GM19452 (cell line): ENCODE measurements around the gene NUAK1.

ENCODE experiments used
- ATAC-seq: cut with Tn5 transposase; IDR thresholded peaks from one replicate; pipeline ENCODE4 v1.9.1; 2021; ENCODE audit not compliant: unreplicated experiment

Gene NUAK1

DNA sequence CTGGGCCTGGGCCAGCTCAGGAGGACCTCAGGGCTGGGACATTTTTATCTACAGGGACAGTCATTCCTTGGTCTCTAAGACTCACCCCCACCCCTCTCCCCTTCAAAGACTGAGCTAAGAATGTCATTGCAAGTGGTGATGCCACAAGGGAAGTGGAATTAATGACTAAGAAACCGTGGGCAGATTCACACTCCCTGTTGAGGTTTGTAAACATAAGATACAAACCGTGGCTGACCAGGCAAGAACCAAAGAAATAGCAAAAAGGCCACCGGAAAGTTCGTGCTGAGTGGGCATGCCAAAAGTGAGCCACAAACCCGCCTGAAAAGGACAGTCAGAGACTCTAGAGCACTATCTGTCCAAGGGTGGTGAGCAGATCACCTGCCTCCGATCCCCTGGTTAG lies 25.7 kb downstream of the NUAK1 start:
- no peak for ATAC-seq

DNA sequence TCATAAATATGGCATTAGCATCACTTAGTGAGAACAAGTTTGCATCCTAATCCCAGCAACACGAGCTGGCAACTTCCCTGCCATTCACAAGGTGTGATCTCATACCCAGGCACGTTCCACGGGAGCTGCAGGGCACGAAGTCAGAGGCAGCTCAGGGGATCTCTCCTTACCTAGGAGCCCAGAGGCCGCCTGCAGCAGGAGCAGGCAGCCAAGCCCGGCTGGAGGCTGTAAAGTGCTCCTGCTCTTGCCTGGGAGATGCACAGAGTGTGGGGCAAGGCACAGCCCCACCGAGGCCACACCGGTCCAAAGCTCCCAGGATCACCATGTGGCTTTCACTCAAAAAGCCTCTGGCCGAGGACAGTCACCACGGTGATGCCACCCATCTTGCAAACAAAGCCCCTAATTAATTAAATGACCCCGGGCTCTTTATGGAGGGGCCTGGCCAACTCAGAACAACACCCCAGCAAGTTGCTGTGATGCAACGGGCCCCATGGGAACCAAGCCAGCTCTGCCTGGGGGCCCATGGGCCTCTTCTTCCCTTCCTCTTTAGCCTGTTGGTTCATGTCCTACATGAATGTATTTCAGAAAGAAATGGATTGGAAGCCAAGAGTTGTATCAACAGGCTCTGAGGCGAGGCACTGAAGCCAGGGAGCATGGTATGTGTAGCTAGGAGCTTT lies 26.5 kb downstream of the NUAK1 start:
- ATAC-seq = no peak

DNA sequence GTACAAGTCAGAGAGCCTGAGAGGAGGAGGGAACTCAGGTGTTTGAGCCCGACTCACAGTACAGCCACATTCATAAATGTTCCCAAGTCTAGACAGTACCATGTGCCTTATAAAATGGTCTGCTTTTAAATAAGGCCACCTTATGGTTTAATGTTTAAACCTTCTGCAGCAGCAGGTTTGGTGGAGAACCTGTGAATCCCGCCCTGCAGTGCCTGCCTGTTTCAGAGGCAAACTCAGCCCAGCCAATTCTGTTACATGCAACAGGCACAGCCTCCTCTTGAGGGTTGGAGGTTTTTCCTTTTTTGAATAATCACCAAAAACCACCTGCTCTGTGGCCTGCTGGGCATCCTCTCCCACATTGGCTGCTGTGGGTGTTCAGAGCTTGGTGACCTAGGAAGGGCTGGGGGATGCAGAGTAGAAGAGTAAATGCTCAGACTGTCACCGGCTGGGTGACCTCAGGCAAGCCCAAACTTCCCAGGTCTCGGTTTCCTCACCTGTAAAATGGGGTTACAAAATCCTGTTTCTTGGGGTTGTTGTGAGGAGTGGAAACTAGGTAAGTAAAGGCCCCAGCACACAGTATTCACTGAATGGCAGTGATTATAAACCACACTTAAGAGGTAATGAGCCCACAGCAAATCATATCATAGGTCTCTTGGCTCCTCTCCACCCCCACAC lies 28.0 kb downstream of the NUAK1 start:
- no peak for ATAC-seq

DNA sequence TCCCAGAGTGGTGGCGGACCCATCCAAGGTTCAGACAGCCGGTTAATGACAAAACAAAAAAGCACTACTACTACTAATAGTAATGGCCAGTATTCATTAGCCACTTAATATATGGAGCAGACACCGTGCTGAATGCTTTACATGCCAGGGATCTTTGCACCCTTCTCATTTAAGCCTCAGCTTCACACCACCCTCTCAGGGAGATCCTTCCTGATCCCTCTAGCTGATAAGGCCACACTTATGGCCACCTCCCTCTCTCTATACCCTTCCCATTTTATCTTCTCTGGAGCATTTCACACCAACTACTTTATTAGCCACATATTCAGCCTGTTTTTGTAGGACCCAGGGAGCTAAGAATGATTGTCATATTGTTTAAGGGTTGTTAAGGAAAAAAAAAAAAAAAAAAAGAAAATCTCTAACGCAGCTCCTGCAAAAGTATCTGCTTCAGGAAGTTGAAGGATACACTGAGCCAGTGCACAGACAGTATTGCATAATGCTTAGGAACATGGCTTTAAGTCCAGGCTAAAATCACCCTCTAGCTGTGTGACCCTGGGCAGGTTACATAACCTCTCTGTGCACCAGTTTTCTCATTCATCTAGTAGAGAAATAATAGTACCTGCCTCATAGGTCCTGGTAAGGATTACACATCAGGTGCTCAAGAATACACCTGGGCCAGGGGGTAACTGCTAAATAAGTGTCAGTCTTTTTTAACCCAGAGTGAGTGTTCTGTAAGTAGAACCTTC lies 29.4 kb downstream of the NUAK1 start:
- no peak for ATAC-seq

DNA sequence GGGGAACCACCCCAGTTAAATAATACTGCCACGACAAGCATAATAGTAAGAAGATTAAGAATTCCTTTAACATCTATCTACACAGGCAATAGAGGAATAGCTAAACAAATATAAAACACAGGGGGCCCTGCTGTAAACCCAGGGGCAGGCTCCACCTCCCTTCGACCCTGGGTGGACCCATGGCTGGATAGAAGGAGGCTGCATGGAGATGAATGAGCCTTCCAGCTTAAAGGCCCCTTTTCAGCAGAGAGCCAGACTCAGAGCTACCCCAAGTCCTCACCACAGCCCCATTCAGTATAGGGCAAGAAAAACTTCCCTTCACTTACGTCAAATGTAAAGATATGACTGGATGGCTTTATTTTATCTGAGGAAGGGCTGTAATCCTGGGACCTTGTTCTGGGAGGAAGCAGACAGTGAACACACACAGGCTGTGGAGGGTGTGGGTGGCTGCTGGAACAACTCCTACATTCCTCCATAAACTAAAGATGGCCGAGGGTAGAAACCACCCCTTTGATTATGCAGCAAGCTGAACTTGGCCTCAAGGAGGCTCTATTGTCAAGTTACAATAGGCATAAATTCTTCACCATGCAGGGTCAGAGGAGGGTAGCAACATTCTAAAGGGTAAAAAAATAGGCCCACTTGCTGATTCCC lies 30.4 kb downstream of the NUAK1 start:
- no peak for ATAC-seq

DNA sequence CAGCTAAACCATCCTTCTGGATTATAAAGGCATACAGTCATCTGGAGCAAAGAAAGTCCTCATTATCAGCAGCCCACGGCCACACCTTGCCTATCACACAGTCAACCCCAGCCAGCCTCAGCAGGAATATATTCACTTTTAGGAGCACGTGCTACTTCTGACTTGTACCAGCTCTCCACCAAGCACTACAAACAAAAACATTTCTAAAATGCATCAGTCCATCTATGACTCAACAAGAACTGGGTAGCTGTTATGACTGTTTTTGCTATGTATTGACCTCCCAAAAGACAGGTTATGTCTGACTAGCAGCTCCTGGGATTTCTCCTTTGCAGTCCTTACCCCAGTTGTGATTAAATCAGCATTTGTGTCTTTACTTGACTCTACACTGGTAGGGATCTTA lies 31.2 kb downstream of the NUAK1 start:
- ATAC-seq = no peak

DNA sequence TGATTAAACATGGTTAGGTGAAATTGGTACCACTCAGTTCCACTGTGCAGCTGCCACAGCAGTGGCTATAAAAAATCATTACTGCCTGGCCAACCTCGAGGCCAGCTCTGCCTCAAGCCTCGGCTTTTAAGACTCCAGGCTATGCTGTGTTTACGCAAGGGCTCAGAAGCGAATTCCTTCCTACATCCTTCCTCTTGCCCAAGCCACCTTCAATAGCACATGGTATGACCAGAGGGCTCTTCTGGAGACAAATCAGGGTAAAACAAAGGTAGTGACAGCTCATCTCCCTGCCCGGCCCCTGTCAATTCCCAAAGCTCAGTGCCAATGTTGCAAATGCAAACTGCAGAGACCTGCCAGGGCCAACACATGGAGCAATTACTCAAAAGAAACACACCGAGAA lies 31.9 kb downstream of the NUAK1 start:
- ATAC-seq = no peak

DNA sequence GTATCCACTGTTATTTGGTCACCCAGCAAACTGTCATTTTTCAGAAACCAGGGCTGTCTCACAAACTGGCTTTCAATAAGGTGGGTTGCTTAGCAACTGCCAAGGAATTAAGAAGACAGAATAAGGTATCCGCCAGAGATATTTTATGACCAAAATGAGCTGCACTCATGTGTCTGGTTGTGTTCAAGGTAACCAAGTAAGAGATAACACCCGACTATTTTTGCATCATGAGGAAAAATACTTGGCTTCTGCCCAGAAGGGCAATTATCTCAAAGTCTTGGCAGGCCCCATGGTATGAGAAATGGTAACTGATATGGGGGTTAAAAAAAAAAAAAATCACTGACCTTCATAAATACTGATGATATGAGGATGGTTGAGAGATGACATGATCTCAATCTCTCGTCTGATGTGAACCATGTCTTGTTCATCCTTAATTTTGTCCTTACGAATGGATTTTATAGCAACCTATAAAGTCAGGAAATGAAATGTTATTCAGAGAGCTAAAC lies 32.6 kb downstream of the NUAK1 start:
- no peak for ATAC-seq

DNA sequence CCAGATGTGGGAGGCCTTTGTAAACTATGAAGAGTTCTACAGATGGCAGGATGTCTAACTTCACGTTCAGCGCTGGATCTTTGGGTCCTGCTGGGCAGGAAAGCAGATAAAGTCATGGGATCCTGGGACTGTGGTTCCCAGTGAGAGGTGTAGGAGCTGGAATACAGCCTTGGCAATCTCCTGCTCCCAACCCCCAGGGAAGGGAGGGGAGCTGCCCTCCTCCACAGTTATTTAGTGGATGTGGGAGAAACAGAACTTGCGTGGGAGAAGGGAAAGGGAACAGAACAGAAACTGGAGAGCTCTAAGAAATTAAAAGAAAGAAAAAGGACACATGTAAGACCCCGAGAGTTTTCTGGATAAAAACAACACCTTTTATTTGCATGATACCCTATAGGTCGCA lies 37.0 kb downstream of the NUAK1 start:
- ATAC-seq = no peak

DNA sequence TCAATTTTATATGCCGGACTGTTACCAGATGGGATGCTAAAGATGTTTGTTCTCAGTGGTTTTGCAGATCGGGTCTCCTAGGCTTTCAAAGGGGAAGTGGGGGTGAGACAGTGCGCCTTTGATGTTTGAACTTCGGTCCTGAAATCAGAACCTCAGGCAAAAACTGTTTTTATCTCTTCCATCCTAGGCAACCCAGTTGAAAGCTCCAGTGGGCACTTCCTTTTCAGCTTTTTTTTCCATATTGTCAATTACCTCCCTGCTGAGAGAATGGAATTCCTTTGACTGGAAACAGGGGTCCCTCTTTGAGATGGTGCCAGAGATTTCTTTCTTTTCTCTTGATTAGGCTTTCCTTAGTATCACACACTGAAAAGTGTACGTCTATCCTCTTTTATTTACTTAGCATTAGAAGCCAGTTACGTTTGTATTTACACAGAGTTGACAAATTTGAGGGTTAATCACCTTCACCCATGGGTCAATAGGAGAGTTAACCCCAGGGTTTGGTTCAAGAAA lies 40.0 kb downstream of the NUAK1 start:
- ATAC-seq = no peak

DNA sequence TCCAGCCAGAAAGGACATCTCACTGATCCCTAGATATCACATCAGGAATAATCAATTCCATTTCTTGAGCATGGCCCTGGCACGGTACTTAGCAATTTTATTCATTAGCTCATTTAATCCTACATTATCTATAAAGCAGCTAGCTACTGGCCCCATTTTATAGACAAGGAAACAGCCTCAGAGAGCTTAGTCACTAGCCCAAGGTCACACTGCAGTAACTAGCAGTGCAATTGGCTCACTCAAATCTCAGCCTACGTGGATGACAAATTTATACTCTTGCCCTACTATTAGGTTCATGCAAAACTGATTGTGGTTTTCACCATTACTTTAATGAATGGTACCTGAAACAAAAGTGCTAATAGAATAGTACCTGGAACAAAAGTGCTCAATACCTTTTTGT lies 41.7 kb downstream of the NUAK1 start:
- ATAC-seq = no peak

DNA sequence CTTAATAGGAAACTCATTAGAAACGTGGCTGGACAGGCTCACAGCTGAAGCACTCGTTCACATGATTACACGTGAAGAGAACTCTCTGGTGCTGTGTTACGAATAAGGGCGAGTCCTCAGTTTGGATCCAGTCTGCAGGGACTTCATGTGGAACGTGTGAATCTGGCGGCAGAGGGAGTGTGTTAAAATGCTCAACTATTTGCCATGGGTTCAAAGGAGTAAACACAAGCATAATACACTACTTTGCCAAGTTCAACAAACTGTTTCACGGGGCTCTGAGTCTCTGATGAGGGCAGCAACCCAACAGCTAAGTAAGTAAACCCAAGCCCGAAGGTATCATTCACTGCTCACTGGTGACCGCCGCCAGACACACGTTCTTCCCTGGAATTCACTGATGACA lies 42.4 kb downstream of the NUAK1 start:
- no peak for ATAC-seq

DNA sequence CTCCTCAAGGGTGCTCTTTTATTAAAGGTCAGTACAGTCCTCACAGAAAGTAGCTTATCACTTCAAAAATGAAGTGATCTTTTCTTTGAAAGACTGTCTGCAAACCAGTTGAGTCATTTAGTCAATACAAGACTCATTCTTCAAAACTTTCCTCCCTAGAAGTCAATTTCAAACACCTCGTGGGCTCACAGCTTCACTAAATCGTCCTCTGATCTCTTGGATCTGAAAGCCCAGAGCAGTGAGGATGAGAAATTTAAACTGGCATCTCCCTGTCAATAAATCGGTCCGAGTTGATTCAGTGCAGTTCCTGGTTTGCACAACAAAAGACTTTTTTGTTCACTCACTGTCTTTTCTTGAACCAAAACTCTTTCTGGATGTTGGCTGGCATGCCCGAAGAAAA lies 44.5 kb downstream of the NUAK1 start:
- no peak for ATAC-seq

DNA sequence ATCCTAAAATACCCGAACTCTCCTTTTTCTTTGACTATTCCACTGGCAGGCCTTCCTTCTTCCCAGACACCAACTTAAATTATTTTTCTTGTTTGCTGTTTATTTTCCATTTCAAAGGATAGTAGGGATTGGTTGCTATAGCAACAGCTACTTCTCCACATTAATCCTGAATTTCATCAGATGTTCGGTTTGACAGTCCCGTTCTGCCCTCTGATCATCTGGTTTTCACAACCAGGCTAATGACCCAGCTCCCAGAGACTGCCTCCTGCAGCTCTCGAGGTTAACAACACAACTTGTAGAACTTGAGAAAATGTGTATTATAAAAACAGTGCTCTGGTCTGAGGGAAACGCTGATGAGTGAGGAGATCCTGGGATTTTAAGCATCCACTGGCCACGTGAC lies 45.5 kb downstream of the NUAK1 start:
- no peak for ATAC-seq

DNA sequence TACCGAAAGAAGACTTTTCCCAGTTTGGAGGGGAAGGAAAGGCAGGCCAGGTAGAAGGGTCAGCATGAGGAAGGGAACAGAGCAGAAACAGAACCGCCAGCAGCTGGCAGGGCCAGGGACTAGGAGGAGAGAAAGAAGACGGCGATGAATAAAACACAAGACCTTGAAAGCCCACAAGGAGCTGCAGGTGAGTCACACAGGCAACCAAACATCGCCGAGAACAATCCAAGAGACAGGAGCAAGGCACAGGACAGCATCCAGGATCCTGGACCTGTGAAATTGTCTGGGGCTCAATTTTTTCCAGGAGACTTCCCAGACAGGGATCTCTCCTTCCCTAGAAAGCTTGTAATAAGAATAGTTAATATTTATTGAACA lies 47.3 kb downstream of the NUAK1 start:
- ATAC-seq = no peak

DNA sequence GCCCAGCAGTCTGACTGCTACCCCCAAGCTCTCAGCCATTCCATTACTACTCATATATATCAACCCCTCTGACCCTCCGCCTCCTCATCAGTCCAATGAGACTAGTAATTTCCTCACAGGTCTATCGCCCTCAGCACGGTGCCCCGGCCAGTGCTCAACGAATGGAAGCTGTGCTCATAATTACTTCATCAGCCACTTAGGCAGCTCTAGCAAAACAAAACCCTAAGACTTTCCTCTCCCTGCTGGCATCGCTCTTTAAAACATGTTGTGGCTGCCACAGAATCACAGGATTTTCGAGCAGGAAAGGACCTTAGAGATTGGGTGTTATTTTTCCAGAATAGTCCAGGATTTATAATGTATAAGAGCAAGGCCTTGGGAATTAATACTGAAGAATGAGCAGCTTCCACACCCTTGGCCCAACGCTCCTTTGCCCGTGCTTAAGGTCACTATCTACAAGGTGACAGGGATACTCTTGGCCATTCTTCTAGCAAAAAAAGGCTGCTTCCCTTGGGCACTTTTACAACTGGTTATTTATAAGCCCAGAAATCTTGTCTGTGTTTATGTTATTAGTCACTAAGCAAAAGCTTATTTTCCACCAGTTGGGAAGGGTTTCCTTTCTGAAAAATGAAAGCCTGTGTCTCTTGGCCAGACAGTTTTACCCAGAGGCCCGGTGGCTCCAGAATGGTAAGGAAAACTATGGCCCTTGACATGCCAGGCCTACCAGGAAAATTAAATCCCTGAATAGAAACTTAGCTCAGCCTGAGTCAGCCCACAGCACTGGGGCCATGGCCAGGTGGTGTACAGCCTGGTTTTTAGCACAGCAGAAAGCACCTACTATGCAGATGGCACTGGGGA lies 47.9 kb downstream of the NUAK1 start:
- ATAC-seq = no peak

DNA sequence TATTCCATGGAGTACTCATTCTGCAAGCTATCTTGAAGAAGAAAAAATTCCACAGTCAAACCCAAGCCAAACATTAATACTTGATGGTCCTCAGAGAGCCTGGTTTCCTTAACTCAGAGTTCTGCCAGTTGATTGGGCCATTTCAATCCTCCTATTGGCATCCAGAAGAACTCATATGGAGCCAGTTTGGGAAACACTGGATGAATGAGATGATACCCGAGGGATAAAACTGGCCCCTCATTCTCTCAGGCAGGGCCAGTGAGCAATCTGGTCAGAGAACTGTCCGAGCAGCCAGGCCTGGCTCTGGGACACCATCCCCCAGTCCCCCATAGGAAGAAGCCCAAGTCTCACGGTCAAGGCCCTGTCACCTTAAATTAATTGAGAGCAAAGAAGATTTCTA lies 48.8 kb downstream of the NUAK1 start:
- no peak for ATAC-seq

DNA sequence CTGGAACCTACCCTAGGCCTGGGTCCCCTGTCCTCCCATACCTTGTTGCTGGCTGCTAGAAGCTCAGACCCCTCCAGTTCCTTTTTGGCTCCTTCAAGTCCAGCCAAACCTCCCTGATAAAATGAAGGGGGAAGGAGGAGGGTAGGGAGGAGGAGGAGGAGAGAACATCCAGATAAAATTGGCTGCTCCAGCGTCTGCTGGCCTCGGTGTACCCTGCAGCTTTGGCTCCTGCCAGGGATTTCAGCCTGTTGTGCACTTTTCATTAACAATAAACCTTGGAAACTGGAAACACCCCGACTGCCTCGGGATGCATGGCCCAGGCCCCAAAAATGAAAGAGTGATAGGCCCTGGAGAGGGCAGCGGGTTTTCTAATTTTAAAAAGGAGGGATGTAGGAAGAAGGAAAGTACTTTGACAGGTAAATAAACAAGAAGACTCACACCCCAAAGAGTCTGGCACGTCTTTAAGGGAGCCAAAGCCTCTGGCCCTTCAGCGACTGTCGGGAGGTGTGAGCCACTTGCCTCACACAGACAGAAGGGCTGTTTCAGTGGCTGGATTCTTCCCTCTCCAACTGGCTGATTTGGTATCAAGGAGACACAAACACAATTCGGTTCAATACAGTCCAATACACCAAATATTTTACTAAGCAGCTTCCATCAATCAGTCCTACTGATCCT lies 49.8 kb downstream of the NUAK1 start:
- no peak for ATAC-seq

DNA sequence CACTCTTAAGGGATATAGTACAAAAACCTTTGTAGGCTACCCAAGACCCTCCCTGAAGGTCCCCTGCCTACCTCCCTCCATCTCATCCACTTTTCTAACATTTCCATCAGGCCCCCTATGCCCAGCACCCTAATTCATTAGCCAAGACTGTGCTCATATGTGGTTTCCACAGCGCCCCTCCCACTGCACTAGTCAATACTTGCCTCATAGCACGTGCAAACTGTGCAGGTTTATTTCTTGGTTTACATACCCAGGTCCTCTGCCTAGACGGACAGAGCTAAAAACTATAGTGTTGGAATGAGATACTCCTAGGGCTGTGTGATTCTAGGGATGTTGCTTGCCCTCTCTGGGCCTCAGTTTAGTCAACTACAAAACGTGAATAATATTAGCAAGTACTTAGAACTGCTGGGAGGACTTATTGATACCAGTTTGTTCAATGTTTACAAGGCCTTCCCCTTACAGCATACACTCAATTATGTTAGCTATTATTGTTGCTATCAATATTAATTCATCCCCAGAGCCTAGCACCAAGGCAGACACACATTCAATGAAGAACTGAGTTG lies 50.4 kb downstream of the NUAK1 start:
- ATAC-seq = no peak

DNA sequence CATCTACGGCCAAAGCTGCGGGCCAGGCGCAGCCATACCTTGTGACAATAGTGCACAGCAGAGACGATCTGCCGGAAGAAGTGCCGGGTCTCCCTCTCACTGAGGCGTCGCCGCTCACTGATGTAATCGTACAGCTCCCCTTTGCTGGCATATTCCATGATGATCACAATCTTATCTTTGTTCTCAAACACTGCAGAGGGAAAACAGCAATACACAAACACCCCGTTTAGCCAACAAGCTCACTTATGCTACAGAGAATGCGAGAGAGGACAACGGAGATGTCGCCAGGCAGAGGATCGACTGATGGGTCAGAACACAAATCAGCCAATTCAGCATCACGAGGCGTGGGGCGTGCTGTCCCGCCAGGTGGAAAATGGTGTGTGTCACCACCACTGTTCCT lies 52.1 kb downstream of the NUAK1 start:
- ATAC-seq = no peak
